Peyer's patch (tissue), 4 donors: Measurements from ENCODE around the gene PPTC7. TPM values are rescaled to one million over a fixed set of nuclear protein-coding genes. Genes with fewer than 3 reads are reported as not detected.
"Not testable (repeated sequence)": the region's sequence is repeated elsewhere in the genome, so short reads cannot be mapped to it uniquely, and the experiment has no call there.

Experiments used
- DNase-seq, 3 donors: peaks; one replicate each; pipeline ENCODE4 v3.0.0-alpha.2; 2017 to 2019
- H3K27ac ChIP-seq, 4 donors: fragments of 200-600 bp; sonication (generic); one replicate each; pipeline ENCODE4 v1.5.1; 2016 to 2019
- H3K27me3 ChIP-seq, 2 donors: fragments of 200-600 bp; sonication (generic); one replicate each; pipeline ENCODE4 v1.5.1; 2019
- H3K36me3 ChIP-seq, 3 donors: fragments of 200-600 bp; sonication (generic); one replicate each; pipeline ENCODE4 v1.5.1; 2016 to 2019
- H3K4me1 ChIP-seq, 4 donors: fragments of 200-600 bp; sonication (generic); one replicate each; pipeline ENCODE4 v1.5.1; 2016 to 2019
- H3K4me3 ChIP-seq, 4 donors: fragments of 200-600 bp; sonication (generic); 1 replicate in 3 of 4; 2 replicates in 1 of 4; pipeline ENCODE4 v1.5.1; 2016 to 2019; ENCODE audit warnings: mild to moderate bottlenecking in 1 of 4
- H3K9me3 ChIP-seq, 4 donors: fragments of 200-600 bp; sonication (generic); one replicate each; pipeline ENCODE4 v1.5.1; 2016 to 2019; ENCODE audit warnings: mild to moderate bottlenecking in 1 of 4
- POLR2A ChIP-seq, 2 donors: fragments of 450-650 bp; IDR thresholded peaks; one replicate each; pipeline ENCODE4 v1.5.1; 2017; ENCODE audit warnings: antibody characterized with exemption in 2 of 2, mild to moderate bottlenecking in 2 of 2, moderate library complexity in 2 of 2
- total RNA-seq, 4 donors: library from RNA; depleted of rRNA; stranded (reverse); fragments of >200 nt; gene quantifications; one replicate each; pipeline ENCODE4 v1.1.0, GENCODE V29; 2016
- TF ChIP-seq, protein P1 (sequence below), 6 experiments: fragments of 450-650 bp in 4 of 6; fragments of 200-600 bp in 2 of 6; sonication (generic) in 1 of 6; IDR thresholded peaks; one replicate each; pipeline ENCODE4 v1.5.1; 2017 to 2019; ENCODE audit warnings: antibody characterized with exemption in 6 of 6, mild to moderate bottlenecking in 3 of 6, moderate library complexity in 1 of 6

The PPTC7 gene
- total RNA-seq, 4 donors from 2014 or later: 19.5 to 21.4 (median 20.1) TPM

DNA sequence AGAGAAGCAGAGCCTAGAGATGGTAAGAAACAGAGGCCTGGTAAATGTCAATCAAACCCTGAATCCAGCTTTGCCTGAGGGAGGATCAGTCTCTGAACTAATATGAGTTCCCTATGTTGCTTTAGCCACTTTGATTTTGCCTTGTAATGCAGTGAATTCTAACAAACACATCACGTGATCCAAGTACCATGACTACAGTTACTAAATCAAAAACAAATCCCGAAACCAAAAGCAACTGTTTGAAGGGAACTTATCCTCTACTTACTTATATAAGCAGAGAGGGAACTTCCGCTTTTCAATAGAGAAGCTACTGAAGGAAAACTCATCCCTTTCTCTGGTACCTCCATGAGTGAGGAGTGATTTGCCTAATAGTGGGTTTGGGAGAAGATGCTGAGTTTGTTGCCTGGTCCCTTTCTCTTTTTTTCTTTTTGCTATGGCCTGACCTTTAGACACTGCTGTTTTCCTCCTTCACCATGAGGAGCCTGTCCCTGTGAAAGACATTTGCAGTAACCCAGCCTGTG, 7.7 kb upstream of the PPTC7 start:
- no peak for DNase-seq
- Histone ChIP-seq H3K4me3 (no peak overlapping the region), H3K9me3 (no peaks in the 10 kb centered on the region), H3K4me1 (peaks cover 0 to 18% (median 6%) of the 10 kb centered on the region in 4 donors), H3K27me3 (no peaks in the 10 kb centered on the region), H3K27ac (peak overlapping the region; percentile 61 to 80 (median 73)), H3K36me3 (no peaks in the 10 kb centered on the region)
- no peak for TF ChIP-seq POLR2A (IDR thresholded peaks at IDR 0.05)
- TF ChIP-seq, protein P1, sequence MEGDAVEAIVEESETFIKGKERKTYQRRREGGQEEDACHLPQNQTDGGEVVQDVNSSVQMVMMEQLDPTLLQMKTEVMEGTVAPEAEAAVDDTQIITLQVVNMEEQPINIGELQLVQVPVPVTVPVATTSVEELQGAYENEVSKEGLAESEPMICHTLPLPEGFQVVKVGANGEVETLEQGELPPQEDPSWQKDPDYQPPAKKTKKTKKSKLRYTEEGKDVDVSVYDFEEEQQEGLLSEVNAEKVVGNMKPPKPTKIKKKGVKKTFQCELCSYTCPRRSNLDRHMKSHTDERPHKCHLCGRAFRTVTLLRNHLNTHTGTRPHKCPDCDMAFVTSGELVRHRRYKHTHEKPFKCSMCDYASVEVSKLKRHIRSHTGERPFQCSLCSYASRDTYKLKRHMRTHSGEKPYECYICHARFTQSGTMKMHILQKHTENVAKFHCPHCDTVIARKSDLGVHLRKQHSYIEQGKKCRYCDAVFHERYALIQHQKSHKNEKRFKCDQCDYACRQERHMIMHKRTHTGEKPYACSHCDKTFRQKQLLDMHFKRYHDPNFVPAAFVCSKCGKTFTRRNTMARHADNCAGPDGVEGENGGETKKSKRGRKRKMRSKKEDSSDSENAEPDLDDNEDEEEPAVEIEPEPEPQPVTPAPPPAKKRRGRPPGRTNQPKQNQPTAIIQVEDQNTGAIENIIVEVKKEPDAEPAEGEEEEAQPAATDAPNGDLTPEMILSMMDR (IDR thresholded peaks at IDR 0.05): no peak

DNA sequence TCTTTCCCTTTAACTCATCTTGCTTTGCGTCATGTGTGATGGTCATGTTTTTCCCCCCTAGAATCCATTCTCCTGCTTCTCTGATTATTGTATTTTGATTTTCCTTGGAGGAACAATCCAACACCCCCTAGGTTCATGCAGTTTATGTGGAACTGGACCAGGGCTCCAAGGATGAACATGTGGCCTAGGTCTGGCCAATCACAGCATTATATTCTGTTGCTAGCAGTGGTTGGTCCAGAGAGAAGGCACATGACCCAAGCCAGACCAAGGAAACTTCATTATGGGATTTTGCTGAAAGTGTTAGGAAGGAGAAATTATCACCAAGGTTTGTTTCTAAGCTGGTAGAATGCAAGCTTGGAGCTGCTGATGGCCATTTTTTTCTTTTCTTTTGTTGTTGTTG, 6.9 kb upstream of the PPTC7 start:
- no peaks in the 10 kb centered on the region for H3K9me3 ChIP-seq
- H3K27me3 ChIP-seq: no peaks in the 10 kb centered on the region
- no peaks in the 10 kb centered on the region for H3K36me3 ChIP-seq
- H3K27ac ChIP-seq: peak overlapping the region; percentile 61 to 80 (median 73)
- no peak for DNase-seq
- TF ChIP-seq POLR2A (IDR thresholded peaks at IDR 0.05): no peak
- TF ChIP-seq, protein P1 (IDR thresholded peaks at IDR 0.05): no peak
- peaks cover 0 to 18% (median 6%) of the 10 kb centered on the region in 4 donors for H3K4me1 ChIP-seq
- H3K4me3 ChIP-seq: no peak overlapping the region

DNA sequence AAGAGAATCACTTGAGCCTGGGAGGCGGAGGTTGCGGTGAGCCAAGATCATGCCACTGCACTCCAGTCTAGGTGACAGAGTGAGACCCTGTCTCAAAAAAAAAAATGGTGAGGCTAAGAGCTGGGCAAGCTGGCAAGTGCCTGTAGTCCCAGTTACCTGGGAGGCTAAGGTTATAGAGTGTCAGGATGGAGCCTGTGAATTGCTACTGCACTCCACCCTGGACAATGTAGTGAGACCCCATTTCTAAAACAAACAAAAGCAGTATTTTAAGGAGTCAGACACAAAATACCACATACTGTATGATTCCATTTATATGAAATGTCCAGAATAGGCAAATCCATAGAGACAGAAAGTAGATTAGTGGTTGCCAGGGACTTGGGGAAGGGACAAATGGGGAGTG, 4.0 kb upstream of the PPTC7 start:
- not testable (repeated sequence) for H3K27ac ChIP-seq, H3K4me3 ChIP-seq, H3K27me3 ChIP-seq, H3K9me3 ChIP-seq, H3K36me3 ChIP-seq, DNase-seq
- H3K4me1 ChIP-seq: peaks cover 4 to 21% (median 9%) of the 10 kb centered on the region in 4 donors

DNA sequence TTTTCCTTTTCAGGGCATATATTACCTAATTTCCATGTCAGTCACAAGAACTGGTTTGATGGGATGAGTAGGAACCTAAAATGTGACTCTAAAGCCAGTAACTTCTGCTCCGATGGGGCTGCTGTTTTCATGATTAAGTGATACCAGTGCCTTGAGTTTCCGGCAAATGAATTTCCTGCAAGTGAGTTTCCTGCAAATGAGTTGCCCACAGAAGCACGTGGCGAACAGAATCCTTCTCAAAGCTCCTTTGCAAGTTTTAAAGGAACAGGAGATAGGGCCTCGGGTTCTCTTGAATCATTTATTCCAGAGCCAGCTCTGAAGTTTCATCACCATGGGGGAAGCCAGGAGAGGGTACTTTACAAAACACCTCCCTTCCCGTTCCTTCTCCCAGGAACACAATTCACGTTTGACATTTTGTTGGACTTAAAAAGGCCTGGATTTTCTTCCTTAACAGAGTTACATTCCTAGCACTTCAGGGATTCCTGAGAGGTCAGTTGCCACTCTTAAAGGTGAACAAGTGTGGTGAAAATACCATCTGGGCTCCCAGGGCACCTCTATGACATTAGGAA, 2.2 kb upstream of the PPTC7 start:
- Histone ChIP-seq H3K36me3 (no peaks in the 10 kb centered on the region), H3K4me1 (peaks cover 0 to 20% (median 10%) of the 10 kb centered on the region in 4 donors), H3K27me3 (no peaks in the 10 kb centered on the region), H3K9me3 (no peaks in the 10 kb centered on the region), H3K4me3 (no peak overlapping the region), H3K27ac (peak overlapping the region in 3 of 4 donors; percentile 31 to 54 (median 42))
- no peak for TF ChIP-seq POLR2A (IDR thresholded peaks at IDR 0.05)
- TF ChIP-seq, protein P1 (IDR thresholded peaks at IDR 0.05): no peak
- no peak for DNase-seq

DNA sequence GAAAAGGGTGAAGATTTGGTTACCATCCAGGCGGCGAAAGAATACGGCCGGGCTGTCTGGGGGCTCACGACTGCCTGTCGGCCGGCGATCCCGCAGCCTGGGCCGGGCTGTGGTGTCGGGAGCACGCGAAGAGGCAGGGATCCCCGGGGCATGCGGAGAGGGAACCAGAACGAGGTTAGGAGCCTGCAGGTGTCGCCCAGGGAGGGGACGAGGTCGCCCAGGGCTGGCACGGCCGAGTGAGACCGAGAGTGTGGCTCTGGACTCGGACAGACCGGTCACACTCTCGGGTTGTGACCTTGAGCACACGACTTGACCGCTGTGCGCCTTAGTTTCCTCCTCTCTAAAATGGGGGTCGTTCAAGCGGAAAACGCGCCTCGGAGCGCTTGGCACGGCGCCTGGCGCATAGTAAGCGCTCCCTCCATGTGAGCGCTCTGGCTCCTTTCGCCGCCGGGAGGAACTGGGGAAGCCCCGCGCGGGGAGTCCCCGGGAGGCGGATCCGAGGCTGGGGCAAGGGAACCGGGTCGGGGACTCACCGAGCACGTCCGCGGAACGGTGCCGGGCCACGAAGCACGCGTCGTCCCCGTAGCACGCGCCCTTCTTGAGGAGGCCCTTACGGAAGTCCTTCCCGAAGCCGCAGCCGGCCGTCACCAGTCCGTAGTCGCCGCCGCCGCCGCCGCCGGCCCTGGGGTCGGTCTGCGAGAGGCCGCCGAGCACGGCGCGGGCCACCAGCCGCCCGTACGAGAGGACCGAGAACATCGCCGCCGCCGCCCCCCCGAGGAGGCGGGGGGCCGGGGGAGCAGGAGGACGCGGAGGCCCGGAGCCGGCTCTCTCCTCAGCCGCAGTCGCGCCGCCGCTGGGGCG, 612 bp downstream of the PPTC7 start:
- no peaks in the 10 kb centered on the region for H3K36me3 ChIP-seq
- H3K27me3 ChIP-seq: no peaks in the 10 kb centered on the region
- H3K4me3 ChIP-seq: peak overlapping the region; percentile 90 to 99 (median 94)
- H3K9me3 ChIP-seq: no peaks in the 10 kb centered on the region
- peaks cover 0 to 48% (median 21%) of the 10 kb centered on the region in 4 donors for H3K4me1 ChIP-seq
- TF ChIP-seq, protein P1 (IDR thresholded peaks at IDR 0.05): peak in 1 of 6 experiments; percentile 5
- TF ChIP-seq POLR2A (IDR thresholded peaks at IDR 0.05): peak in 1 of 2 donors; percentile 18
- H3K27ac ChIP-seq: peak overlapping the region; percentile 85 to 95 (median 92)
- peak; percentile 67 to 78 (median 78) for DNase-seq

DNA sequence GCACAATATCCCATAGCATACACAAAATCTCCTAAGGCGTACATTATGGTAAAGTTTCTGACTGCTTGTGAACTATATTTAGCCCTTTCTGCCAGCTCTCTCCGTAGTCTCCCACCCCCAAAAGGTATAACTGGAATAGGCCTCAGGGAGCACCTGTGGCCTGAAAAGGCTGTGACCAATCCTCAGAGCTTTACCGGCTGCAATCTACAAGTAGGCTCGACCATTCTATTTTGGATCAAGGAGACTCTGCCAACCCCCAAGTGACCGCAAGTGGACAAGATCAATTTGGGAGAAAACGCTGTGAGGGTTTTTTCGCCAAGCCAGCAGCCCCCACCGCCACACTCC, 1.2 kb downstream of the PPTC7 start:
- Histone ChIP-seq H3K9me3 (no peaks in the 10 kb centered on the region), H3K4me1 (peaks cover 0 to 54% (median 24%) of the 10 kb centered on the region in 4 donors), H3K36me3 (no peaks in the 10 kb centered on the region), H3K4me3 (peak overlapping the region; percentile 90 to 99 (median 94)), H3K27ac (peak overlapping the region; percentile 85 to 95 (median 92)), H3K27me3 (no peaks in the 10 kb centered on the region)
- no peak for DNase-seq
- TF ChIP-seq POLR2A (IDR thresholded peaks at IDR 0.05): peak in 1 of 2 donors; percentile 12
- TF ChIP-seq, protein P1 (IDR thresholded peaks at IDR 0.05): no peak
